ENCODE results near the gene HAUS7.

The HAUS7 gene

DNA sequence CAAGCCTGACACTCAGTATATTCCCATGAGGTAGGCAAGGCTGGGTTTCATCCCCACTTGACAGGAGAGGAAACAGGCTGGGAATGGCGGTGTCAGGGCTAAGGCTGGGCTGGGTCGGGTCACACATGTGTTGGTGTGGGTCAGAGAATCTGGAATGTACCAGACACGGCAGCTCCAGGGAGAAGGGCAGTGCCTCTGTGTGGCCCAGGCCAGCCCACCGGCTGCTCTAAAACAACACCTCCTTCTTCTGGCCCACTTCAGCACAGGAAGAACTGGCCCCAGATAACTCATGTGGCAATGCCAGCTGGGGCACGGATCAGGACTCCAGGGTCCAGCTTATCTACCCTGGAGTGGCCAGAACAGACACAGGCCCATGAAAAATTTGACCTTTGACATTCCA, 6.3 kb downstream of the HAUS7 start:
- Histone ChIP-seq H3K27me3 (ENCODE audit: control insufficient read depth in 3 of 3, insufficient read depth in 3 of 3, low read depth in 1 of 3, low read length in 3 of 3) (peaks cover 0 to 4% (median 0%) of the 10 kb centered on the region in 3 experiments), H3K27ac (replicated peaks; ENCODE audit: low read length) (no peak overlapping the region), H3K14ac (ENCODE audit: low read length) (no peak overlapping the region), H2BK120ac (ENCODE audit: low read depth, low read length) (no peak overlapping the region), H3K4me2 (ENCODE audit: insufficient read depth, low read length, poor library complexity, severe bottlenecking) (no peak overlapping the region), H2BK5ac (ENCODE audit: low read length) (no peak overlapping the region), H2AFZ (ENCODE audit: low read length) (no peak overlapping the region), H3K4ac (ENCODE audit: low read length) (no peak overlapping the region), H2BK15ac (ENCODE audit: low read length) (no peak overlapping the region), H3K9me3 (replicated peaks in 1 of 2; ENCODE audit: control insufficient read depth in 2 of 2, insufficient read depth in 1 of 2, low read depth in 1 of 2, low read length in 2 of 2) (no peaks in the 10 kb centered on the region), H3K9ac (ENCODE audit: low read depth, low read length, poor library complexity) (no peak overlapping the region), H3K18ac (ENCODE audit: low read length) (no peak overlapping the region), H3K4me1 (ENCODE audit: control insufficient read depth in 2 of 2, insufficient read depth in 1 of 2, low read depth in 1 of 2, low read length in 2 of 2) (no peaks in the 10 kb centered on the region), H3K79me1 (ENCODE audit: low read depth, low read length) (no peaks in the 10 kb centered on the region), H4K8ac (ENCODE audit: low read depth, low read length) (no peak overlapping the region), H2AK5ac (ENCODE audit: low read depth, low read length) (no peak overlapping the region), H3K4me3 (ENCODE audit: low read length in 2 of 2) (no peak overlapping the region), H3K23ac (ENCODE audit: low read depth, low read length, poor library complexity) (no peak overlapping the region), H2BK12ac (ENCODE audit: low read length) (no peak overlapping the region), H4K91ac (ENCODE audit: low read depth, low read length, poor library complexity) (no peak overlapping the region), H3K36me3 (replicated peaks in 1 of 2; ENCODE audit: control insufficient read depth in 2 of 2, insufficient read depth in 2 of 2, low read length in 2 of 2) (peaks cover 2 to 19% of the 10 kb centered on the region in 2 donors)
- WGBS, 2 donors (ENCODE audit: extremely low coverage in 2 of 2, insufficient read length in 2 of 2, insufficient replicate concordance in 1 of 2) = no CpG with 5 or more reads among the region's 5 CpGs
- no peak for DNase-seq (ENCODE audit: low spot score)

DNA sequence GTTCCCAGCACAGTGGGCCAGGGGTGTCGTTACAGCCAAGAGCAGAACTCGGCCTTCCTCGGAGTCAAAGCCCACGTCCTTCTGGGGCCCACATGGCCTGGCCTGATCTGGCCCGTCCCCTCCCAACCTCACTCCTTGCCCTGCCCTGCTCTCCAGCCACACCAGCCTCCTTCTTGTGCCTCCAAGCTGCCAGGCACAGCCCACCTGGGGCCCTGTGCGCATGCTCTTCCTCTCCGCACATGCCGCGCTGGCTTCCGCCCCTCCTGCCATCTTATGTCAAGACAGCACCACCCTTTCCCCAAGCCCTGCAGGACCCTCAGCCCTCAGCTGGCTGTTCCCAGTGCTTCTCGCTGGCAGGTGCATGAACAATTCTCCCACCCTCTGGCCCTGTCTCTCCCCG, 6.8 kb downstream of the HAUS7 start:
- WGBS, 2 donors (ENCODE audit: extremely low coverage in 2 of 2, insufficient read length in 2 of 2, insufficient replicate concordance in 1 of 2) = no CpG with 5 or more reads among the region's 12 CpGs
- Histone ChIP-seq H3K18ac (ENCODE audit: low read length) (no peak overlapping the region), H3K36me3 (replicated peaks in 1 of 2; ENCODE audit: control insufficient read depth in 2 of 2, insufficient read depth in 2 of 2, low read length in 2 of 2) (peaks cover 2 to 19% of the 10 kb centered on the region in 2 donors), H2BK5ac (ENCODE audit: low read length) (no peak overlapping the region), H3K27ac (replicated peaks; ENCODE audit: low read length) (no peak overlapping the region), H3K9me3 (replicated peaks in 1 of 2; ENCODE audit: control insufficient read depth in 2 of 2, insufficient read depth in 1 of 2, low read depth in 1 of 2, low read length in 2 of 2) (no peaks in the 10 kb centered on the region), H2BK12ac (ENCODE audit: low read length) (no peak overlapping the region), H2AFZ (ENCODE audit: low read length) (no peak overlapping the region), H3K4me3 (ENCODE audit: low read length in 2 of 2) (no peak overlapping the region), H3K23ac (ENCODE audit: low read depth, low read length, poor library complexity) (no peak overlapping the region), H4K91ac (ENCODE audit: low read depth, low read length, poor library complexity) (no peak overlapping the region), H4K8ac (ENCODE audit: low read depth, low read length) (no peak overlapping the region), H2BK15ac (ENCODE audit: low read length) (no peak overlapping the region), H2BK120ac (ENCODE audit: low read depth, low read length) (no peak overlapping the region), H2AK5ac (ENCODE audit: low read depth, low read length) (no peak overlapping the region), H3K9ac (ENCODE audit: low read depth, low read length, poor library complexity) (no peak overlapping the region), H3K27me3 (ENCODE audit: control insufficient read depth in 3 of 3, insufficient read depth in 3 of 3, low read depth in 1 of 3, low read length in 3 of 3) (peaks cover 0 to 5% (median 0%) of the 10 kb centered on the region in 3 experiments), H3K4me1 (ENCODE audit: control insufficient read depth in 2 of 2, insufficient read depth in 1 of 2, low read depth in 1 of 2, low read length in 2 of 2) (no peaks in the 10 kb centered on the region), H3K4me2 (ENCODE audit: insufficient read depth, low read length, poor library complexity, severe bottlenecking) (no peak overlapping the region), H3K79me1 (ENCODE audit: low read depth, low read length) (no peaks in the 10 kb centered on the region), H3K4ac (ENCODE audit: low read length) (no peak overlapping the region), H3K14ac (ENCODE audit: low read length) (no peak overlapping the region)
- DNase-seq (ENCODE audit: low spot score) = no peak

DNA sequence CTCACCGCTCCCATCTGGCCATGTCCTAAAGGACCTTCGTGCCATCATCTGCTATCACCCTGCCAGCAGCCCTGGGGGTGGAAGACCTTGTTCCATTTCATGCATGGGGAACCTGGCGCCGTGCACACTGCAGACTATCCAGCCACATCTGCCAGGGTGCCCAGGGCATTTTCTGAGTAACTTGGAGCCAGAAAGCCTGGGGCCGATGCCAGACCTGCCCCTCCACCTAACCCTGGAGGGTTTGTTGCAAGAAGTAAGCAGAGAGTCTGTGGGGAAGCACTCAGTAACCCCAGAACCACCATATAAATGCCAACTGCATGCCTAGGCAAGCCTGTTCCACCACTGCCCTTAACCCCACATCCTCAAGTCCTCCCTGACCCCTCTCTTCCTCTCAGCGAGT, 7.3 kb downstream of the HAUS7 start:
- Histone ChIP-seq H2BK12ac (ENCODE audit: low read length) (no peak overlapping the region), H3K27ac (replicated peaks; ENCODE audit: low read length) (no peak overlapping the region), H3K4ac (ENCODE audit: low read length) (no peak overlapping the region), H2BK120ac (ENCODE audit: low read depth, low read length) (no peak overlapping the region), H3K14ac (ENCODE audit: low read length) (no peak overlapping the region), H3K4me1 (ENCODE audit: control insufficient read depth in 2 of 2, insufficient read depth in 1 of 2, low read depth in 1 of 2, low read length in 2 of 2) (no peaks in the 10 kb centered on the region), H2AK5ac (ENCODE audit: low read depth, low read length) (no peak overlapping the region), H3K9ac (ENCODE audit: low read depth, low read length, poor library complexity) (no peak overlapping the region), H3K36me3 (replicated peaks in 1 of 2; ENCODE audit: control insufficient read depth in 2 of 2, insufficient read depth in 2 of 2, low read length in 2 of 2) (peaks cover 0 to 17% of the 10 kb centered on the region in 2 donors), H3K79me1 (ENCODE audit: low read depth, low read length) (peaks cover 2% of the 10 kb centered on the region), H3K4me3 (ENCODE audit: low read length in 2 of 2) (no peak overlapping the region), H2BK15ac (ENCODE audit: low read length) (no peak overlapping the region), H4K8ac (ENCODE audit: low read depth, low read length) (no peak overlapping the region), H4K91ac (ENCODE audit: low read depth, low read length, poor library complexity) (no peak overlapping the region), H3K27me3 (ENCODE audit: control insufficient read depth in 3 of 3, insufficient read depth in 3 of 3, low read depth in 1 of 3, low read length in 3 of 3) (peaks cover 0 to 10% (median 0%) of the 10 kb centered on the region in 3 experiments), H2AFZ (ENCODE audit: low read length) (no peak overlapping the region), H2BK5ac (ENCODE audit: low read length) (no peak overlapping the region), H3K9me3 (replicated peaks in 1 of 2; ENCODE audit: control insufficient read depth in 2 of 2, insufficient read depth in 1 of 2, low read depth in 1 of 2, low read length in 2 of 2) (no peaks in the 10 kb centered on the region), H3K18ac (ENCODE audit: low read length) (no peak overlapping the region), H3K4me2 (ENCODE audit: insufficient read depth, low read length, poor library complexity, severe bottlenecking) (no peak overlapping the region), H3K23ac (ENCODE audit: low read depth, low read length, poor library complexity) (no peak overlapping the region)
- no peak for DNase-seq (ENCODE audit: low spot score)
- no CpG with 5 or more reads among the region's 6 CpGs for WGBS, 2 donors (ENCODE audit: extremely low coverage in 2 of 2, insufficient read length in 2 of 2, insufficient replicate concordance in 1 of 2)

DNA sequence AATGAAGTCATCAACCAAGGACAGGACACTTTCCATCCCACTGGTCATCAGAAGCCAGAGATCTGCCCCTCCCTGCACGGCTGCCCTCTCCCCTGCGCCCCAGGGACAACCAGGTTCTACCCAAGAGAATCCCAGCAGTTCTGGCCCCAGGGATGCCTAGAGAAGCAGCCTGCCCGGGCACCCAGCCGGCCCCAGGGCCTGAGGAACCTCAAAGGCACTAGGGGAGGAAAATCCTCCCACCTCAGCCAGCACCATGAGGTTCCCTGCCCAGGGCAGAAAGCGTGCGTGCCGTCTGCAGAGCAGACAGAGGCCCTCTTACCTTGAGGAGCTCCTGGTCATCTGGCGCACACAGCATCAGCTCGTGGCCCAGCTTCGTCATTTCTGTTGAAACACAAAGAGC, 8.1 kb downstream of the HAUS7 start:
- H2BK15ac ChIP-seq (ENCODE audit: low read length) = no peak overlapping the region
- WGBS, 2 donors (ENCODE audit: extremely low coverage in 2 of 2, insufficient read length in 2 of 2, insufficient replicate concordance in 1 of 2) = no CpG with 5 or more reads among the region's 10 CpGs
- no peak overlapping the region for H3K27ac ChIP-seq (replicated peaks; ENCODE audit: low read length)
- no peak overlapping the region for H2BK120ac ChIP-seq (ENCODE audit: low read depth, low read length)
- no peak for DNase-seq (ENCODE audit: low spot score)
- H3K9ac ChIP-seq (ENCODE audit: low read depth, low read length, poor library complexity) = no peak overlapping the region
- no peak overlapping the region for H3K4me3 ChIP-seq (ENCODE audit: low read length in 2 of 2)
- no peaks in the 10 kb centered on the region for H3K4me1 ChIP-seq (ENCODE audit: control insufficient read depth in 2 of 2, insufficient read depth in 1 of 2, low read depth in 1 of 2, low read length in 2 of 2)
- no peak overlapping the region for H3K18ac ChIP-seq (ENCODE audit: low read length)
- H3K4ac ChIP-seq (ENCODE audit: low read length) = no peak overlapping the region
- peaks cover 0 to 14% (median 0%) of the 10 kb centered on the region in 3 experiments for H3K27me3 ChIP-seq (ENCODE audit: control insufficient read depth in 3 of 3, insufficient read depth in 3 of 3, low read depth in 1 of 3, low read length in 3 of 3)
- H4K8ac ChIP-seq (ENCODE audit: low read depth, low read length) = no peak overlapping the region
- no peak overlapping the region for H3K4me2 ChIP-seq (ENCODE audit: insufficient read depth, low read length, poor library complexity, severe bottlenecking)
- no peak overlapping the region for H2AK5ac ChIP-seq (ENCODE audit: low read depth, low read length)
- H3K9me3 ChIP-seq (replicated peaks in 1 of 2; ENCODE audit: control insufficient read depth in 2 of 2, insufficient read depth in 1 of 2, low read depth in 1 of 2, low read length in 2 of 2) = no peaks in the 10 kb centered on the region
- no peak overlapping the region for H2BK12ac ChIP-seq (ENCODE audit: low read length)
- no peak overlapping the region for H3K23ac ChIP-seq (ENCODE audit: low read depth, low read length, poor library complexity)
- H3K79me1 ChIP-seq (ENCODE audit: low read depth, low read length) = peaks cover 2% of the 10 kb centered on the region
- no peak overlapping the region for H3K14ac ChIP-seq (ENCODE audit: low read length)
- H2AFZ ChIP-seq (ENCODE audit: low read length) = no peak overlapping the region
- peaks cover 0 to 13% of the 10 kb centered on the region in 2 donors for H3K36me3 ChIP-seq (replicated peaks in 1 of 2; ENCODE audit: control insufficient read depth in 2 of 2, insufficient read depth in 2 of 2, low read length in 2 of 2)
- no peak overlapping the region for H4K91ac ChIP-seq (ENCODE audit: low read depth, low read length, poor library complexity)
- H2BK5ac ChIP-seq (ENCODE audit: low read length) = no peak overlapping the region

Data from neuronal stem cell (in vitro differentiated cells).